SK-N-SH (cell line): ENCODE results near the gene MRAP2.

Experiments
- CHD2 ChIP-seq: fragments of 150-350 bp; IDR thresholded peaks from 2 replicates; pipeline ENCODE4 v1.6.1; 2018; ENCODE audit warnings: low read length; ENCODE audit not compliant: partially characterized antibody
- ELF1 ChIP-seq: IDR thresholded peaks from 2 replicates; pipeline ENCODE4 v1.4.0; 2012
- EP300 ChIP-seq, 2 experiments: IDR thresholded peaks; 2 replicates each; pipeline versions ENCODE4 v1.4.0 to v1.6.1; 2012; ENCODE audit warnings: borderline replicate concordance in 1 of 2, low read depth in 1 of 2, low read length in 1 of 2
- EZH2phosphoT487 ChIP-seq: fragments of 200-600 bp; sonication (generic); IDR thresholded peaks from 2 replicates; pipeline ENCODE4 v1.6.1; 2017; ENCODE audit warnings: low read depth, mixed run types, mild to moderate bottlenecking, antibody characterized with exemption, moderate library complexity, borderline replicate concordance
- MXI1 ChIP-seq: IDR thresholded peaks from 2 replicates; pipeline ENCODE4 v1.6.1; 2012; ENCODE audit warnings: mild to moderate bottlenecking, low read depth, low read length, improper control_type of control experiment
- RCOR1 ChIP-seq: fragments of 150-350 bp; IDR thresholded peaks from 2 replicates; pipeline ENCODE4 v1.6.1; 2017; ENCODE audit warnings: antibody characterized with exemption, low read length
- RXRA ChIP-seq: IDR thresholded peaks from 2 replicates; pipeline ENCODE4 v1.4.0; 2012; ENCODE audit warnings: low read depth, mild to moderate bottlenecking, borderline replicate concordance
- TAF1 ChIP-seq: IDR thresholded peaks from 2 replicates; pipeline ENCODE4 v1.6.1; 2012; ENCODE audit warnings: low read depth, mild to moderate bottlenecking, low read length, moderate library complexity, borderline replicate concordance
- YY1 ChIP-seq: IDR thresholded peaks from 2 replicates; pipeline ENCODE4 v1.4.0; 2012; ENCODE audit warnings: low read depth, mild to moderate bottlenecking
- TF ChIP-seq, protein P1 (sequence below): fragments of 200-600 bp; sonication (generic); IDR thresholded peaks from 2 replicates; pipeline ENCODE4 v1.6.1; 2017; ENCODE audit warnings: antibody characterized with exemption, mild to moderate bottlenecking, moderate library complexity

DNA sequence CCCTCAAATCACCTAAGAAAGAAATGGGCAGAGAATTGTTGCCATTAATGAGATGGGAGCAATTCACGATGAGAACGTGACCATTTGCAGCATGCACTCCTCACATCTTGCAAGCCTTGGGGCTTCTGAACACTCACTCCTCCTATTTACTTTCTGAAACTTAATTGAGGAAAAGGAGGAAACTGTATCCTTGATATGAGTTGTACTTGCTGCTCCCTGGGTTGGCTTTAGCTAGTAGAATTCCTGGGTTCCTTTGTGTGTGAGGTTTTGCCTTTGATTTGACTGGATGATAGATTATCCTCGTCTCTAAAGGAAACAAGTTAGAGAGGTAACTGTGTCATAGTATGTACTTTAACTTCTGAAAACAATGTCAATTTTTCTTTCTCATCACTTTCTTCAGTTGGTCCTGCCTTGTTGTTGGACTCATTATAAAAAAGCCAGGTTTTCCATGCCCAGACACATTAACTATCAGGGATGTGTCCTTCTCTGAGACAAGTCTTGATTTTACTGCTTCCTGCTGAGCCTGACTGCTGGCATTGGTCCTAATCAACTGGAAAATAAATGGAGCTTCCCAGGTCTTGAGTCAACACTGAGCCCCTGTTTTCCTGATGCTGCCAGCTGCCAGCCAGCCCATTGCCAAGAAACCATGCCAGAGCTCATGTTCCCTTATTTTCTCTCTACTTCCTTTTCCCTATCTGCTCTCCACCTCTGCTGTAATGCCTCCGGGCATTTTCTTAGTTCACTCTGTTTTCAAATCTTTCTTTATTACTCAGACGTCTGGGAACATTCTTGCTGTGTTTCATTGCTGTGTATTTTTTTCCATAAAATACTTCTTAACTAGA is 6.0 kb upstream of the MRAP2 start:
- TF ChIP-seq EP300 (IDR thresholded peaks at IDR 0.05; ENCODE audit: borderline replicate concordance in 1 of 2, low read depth in 1 of 2, low read length in 1 of 2) (peak in 1 of 2 experiments; percentile 59; a peak in 1 of 4 replicates), ELF1 (no peak), RCOR1 (peak; percentile 42; the same call in 1 of the 2 replicates), MXI1 (no peak), TAF1 (no peak), YY1 (no peak), EZH2phosphoT487 (no peak), RXRA (no peak), CHD2 (no peak)
- TF ChIP-seq, protein P1, sequence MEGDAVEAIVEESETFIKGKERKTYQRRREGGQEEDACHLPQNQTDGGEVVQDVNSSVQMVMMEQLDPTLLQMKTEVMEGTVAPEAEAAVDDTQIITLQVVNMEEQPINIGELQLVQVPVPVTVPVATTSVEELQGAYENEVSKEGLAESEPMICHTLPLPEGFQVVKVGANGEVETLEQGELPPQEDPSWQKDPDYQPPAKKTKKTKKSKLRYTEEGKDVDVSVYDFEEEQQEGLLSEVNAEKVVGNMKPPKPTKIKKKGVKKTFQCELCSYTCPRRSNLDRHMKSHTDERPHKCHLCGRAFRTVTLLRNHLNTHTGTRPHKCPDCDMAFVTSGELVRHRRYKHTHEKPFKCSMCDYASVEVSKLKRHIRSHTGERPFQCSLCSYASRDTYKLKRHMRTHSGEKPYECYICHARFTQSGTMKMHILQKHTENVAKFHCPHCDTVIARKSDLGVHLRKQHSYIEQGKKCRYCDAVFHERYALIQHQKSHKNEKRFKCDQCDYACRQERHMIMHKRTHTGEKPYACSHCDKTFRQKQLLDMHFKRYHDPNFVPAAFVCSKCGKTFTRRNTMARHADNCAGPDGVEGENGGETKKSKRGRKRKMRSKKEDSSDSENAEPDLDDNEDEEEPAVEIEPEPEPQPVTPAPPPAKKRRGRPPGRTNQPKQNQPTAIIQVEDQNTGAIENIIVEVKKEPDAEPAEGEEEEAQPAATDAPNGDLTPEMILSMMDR: no peak
